SK-N-MC (cell line): ENCODE results near the gene MRNIP.
"Not testable (repeated sequence)": the region's sequence is repeated elsewhere in the genome, so short reads cannot be mapped to it uniquely, and the experiment has no call there.

ENCODE experiments used
- DNase-seq: peaks from one replicate; pipeline ENCODE4 v3.0.0-alpha.2; 2011; ENCODE audit warnings: low read depth, low spot score
- H3K27ac ChIP-seq: fragments of 200-600 bp; sonication (generic); 2 replicates; pipeline ENCODE4 v1.5.1; 2016; ENCODE audit warnings: mixed run types
- H3K36me3 ChIP-seq: fragments of 200-600 bp; sonication (generic); 2 replicates; pipeline ENCODE4 v1.6.1; 2017; ENCODE audit warnings: antibody characterized with exemption, low read length, mixed read lengths; ENCODE audit not compliant: insufficient read depth
- H3K4me3 ChIP-seq: fragments of 200-600 bp; sonication (generic); 2 replicates; pipeline ENCODE4 v1.5.1; 2016
- H3K9ac ChIP-seq: fragments of 200-600 bp; sonication (generic); 2 replicates; pipeline ENCODE4 v1.8.0; 2017; ENCODE audit warnings: mixed run types, mixed read lengths; ENCODE audit not compliant: insufficient read length
- H3K9me3 ChIP-seq: fragments of 200-600 bp; sonication (generic); 2 replicates; pipeline ENCODE4 v1.6.1; 2017; ENCODE audit warnings: low read depth, mild to moderate bottlenecking, antibody characterized with exemption, low read length, moderate library complexity, mixed read lengths
- EZH2 ChIP-seq: fragments of 200-600 bp; sonication (generic); IDR thresholded peaks from one replicate; pipeline ENCODE4 v1.6.1; 2017; ENCODE audit warnings: antibody characterized with exemption
- FOXP2 ChIP-seq: optimal IDR thresholded peaks from 2 replicates; pipeline ENCODE3; 2011; ENCODE audit warnings: mild to moderate bottlenecking, moderate library complexity; ENCODE audit not compliant: insufficient read depth; ENCODE audit errors: extremely low read length, control extremely low read depth
- POLR2AphosphoS5 ChIP-seq: IDR thresholded peaks from 2 replicates; pipeline ENCODE4 v1.6.1; 2012; ENCODE audit warnings: mild to moderate bottlenecking, low read depth, low read length, borderline replicate concordance

The MRNIP gene

GRCh38 chr5:179793468-179794139 is 65.0 kb downstream of the MRNIP start, which contains the start of gene LTC4S:
LTC4S (plus strand) TSS chr5:179793986; CDS start chr5:179794081, 95 bp downstream.
- no peaks in the 10 kb centered on the region; the same call in 1 of the 2 replicates for H3K36me3 ChIP-seq
- no peaks in the 10 kb centered on the region for H3K9me3 ChIP-seq
- TF ChIP-seq POLR2AphosphoS5: no peak
- no peak for TF ChIP-seq FOXP2
- TF ChIP-seq EZH2: no peak
- H3K4me3 ChIP-seq: no peak within 1 kb of the TSS
- H3K27ac ChIP-seq: no peak within 1 kb of the TSS
- no peak within 1 kb of the TSS for H3K9ac ChIP-seq
- no peak for DNase-seq

GRCh38 chr5:179792612-179793467 is 65.8 kb downstream of the MRNIP start:
- TF ChIP-seq POLR2AphosphoS5 (no peak), FOXP2 (no peak), EZH2 (no peak)
- Histone ChIP-seq H3K9me3 (no peaks in the 10 kb centered on the region), H3K27ac (no peak overlapping the region), H3K36me3 (no peaks in the 10 kb centered on the region), H3K9ac (no peak overlapping the region), H3K4me3 (no peak overlapping the region)
- DNase-seq: no peak

- no peak overlapping the region for H3K27ac ChIP-seq
- no peak for TF ChIP-seq EZH2
- TF ChIP-seq FOXP2: no peak
- TF ChIP-seq POLR2AphosphoS5: no peak; the same call in 1 of the 2 replicates
- no peaks in the 10 kb centered on the region for H3K9me3 ChIP-seq
These were observed 66.6 kb downstream of the MRNIP start for GRCh38 chr5:179791881-179792611.

GRCh38 chr5:179789278-179789677 is 69.3 kb downstream of the MRNIP start:
- not testable (repeated sequence) for H3K9me3 ChIP-seq, H3K4me3 ChIP-seq, DNase-seq, H3K9ac ChIP-seq, H3K36me3 ChIP-seq, H3K27ac ChIP-seq

More at GRCh38 chr5:179791881-179792611, 66.6 kb downstream of the MRNIP start:
- no peak for DNase-seq
- H3K9ac ChIP-seq: no peak overlapping the region
- no peak overlapping the region for H3K4me3 ChIP-seq
- H3K36me3 ChIP-seq: no peaks in the 10 kb centered on the region

- Histone ChIP-seq H3K9me3 (no peaks in the 10 kb centered on the region), H3K4me3 (no peak overlapping the region), H3K36me3 (no peaks in the 10 kb centered on the region), H3K27ac (no peak overlapping the region), H3K9ac (no peak overlapping the region)
- TF ChIP-seq POLR2AphosphoS5: no peak
- TF ChIP-seq FOXP2: no peak
- no peak for TF ChIP-seq EZH2
- no peak for DNase-seq
These were observed 70.3 kb downstream of the MRNIP start for GRCh38 chr5:179788193-179788854.
